Kidney (tissue), 14 donors: Measurements from ENCODE around the gene ISG20L2. TPM values are rescaled to one million over a fixed set of nuclear protein-coding genes. Genes with fewer than 3 reads are reported as not detected.

Experiments
- DNase-seq, 5 donors: peaks; one replicate each; pipeline ENCODE4 v3.0.0-alpha.2; 2013 to 2020
- FAIRE-seq: peaks from 2 replicates; lab custom pipeline; 2012; peaks lifted over from hg19 to GRCh38; lab: Jason Lieb, UNC
- H3K27ac ChIP-seq, 2 donors: one replicate each; pipeline ENCODE4 v1.7.0; 2013; ENCODE audit warnings: low read depth in 2 of 2, low read length in 2 of 2, inconsistent platforms in 1 of 2
- H3K27me3 ChIP-seq: one replicate; pipeline ENCODE4 v1.7.1; 2013; ENCODE audit warnings: low read length, inconsistent platforms; ENCODE audit not compliant: control insufficient read depth, insufficient read depth
- H3K36me3 ChIP-seq, 3 donors: one replicate each; pipeline versions ENCODE4 v1.7.0 to v1.7.1; 2013; ENCODE audit warnings: low read length in 3 of 3, control low read depth in 1 of 3, inconsistent platforms in 1 of 3; ENCODE audit not compliant: insufficient read depth in 3 of 3, control insufficient read depth in 2 of 3
- H3K4me1 ChIP-seq, 3 donors: one replicate each; pipeline versions ENCODE4 v1.7.0 to v1.7.1; 2013; ENCODE audit warnings: low read length in 3 of 3, inconsistent platforms in 1 of 3, low read depth in 1 of 3; ENCODE audit not compliant: control insufficient read depth in 2 of 3, insufficient read depth in 2 of 3
- H3K4me3 ChIP-seq, 3 donors: one replicate each; pipeline versions ENCODE4 v1.7.0 to v1.8.1; 2013; ENCODE audit warnings: low read length in 3 of 3, control low read depth in 1 of 3, inconsistent platforms in 1 of 3
- H3K9ac ChIP-seq, 3 donors: one replicate each; pipeline versions ENCODE4 v1.7.0 to v1.7.1; 2013; ENCODE audit warnings: low read length in 3 of 3, control low read depth in 1 of 3, inconsistent platforms in 1 of 3
- H3K9me3 ChIP-seq, 3 donors: one replicate each; pipeline versions ENCODE4 v1.7.0 to v1.7.1; 2013; ENCODE audit warnings: low read length in 3 of 3, control low read depth in 1 of 3, inconsistent platforms in 1 of 3; ENCODE audit not compliant: control insufficient read depth in 2 of 3, insufficient read depth in 1 of 3
- CTCF ChIP-seq: IDR thresholded peaks from 3 replicates; pipeline ENCODE4 v1.5.1; 2012; ENCODE audit warnings: mild to moderate bottlenecking, moderate library complexity, borderline replicate concordance; ENCODE audit not compliant: insufficient read depth; ENCODE audit errors: extremely low read depth
- intact Hi-C: fragments of 100-400 bp; cut with DNase I; formaldehyde crosslinking; loops from one replicate; pipeline ENCODE4 v1.11.1; 2022
- polyA plus RNA-seq: library from polyadenylated mRNA; stranded (reverse); fragments of 350-450 nt; fragmentation: Illumina TruSeq; extraction: RNeasy Lipid Tissue Mini Kit (QIAGEN cat#74804); gene quantifications from one replicate; pipeline ENCODE4 v1.2.3, GENCODE V29; 2014; ENCODE audit warnings: low read depth, low replicate concordance; ENCODE audit not compliant: insufficient read depth
- total RNA-seq: library from RNA; stranded (reverse); fragmentation: NEBNext Ultra II Directional; extraction: Animal tissue kit (Norgen Biotek cat#: 25700); gene quantifications from one replicate; pipeline ENCODE4 v1.2.1, GENCODE V29; 2021
- donor health status: control.
- donor health status: control.
- donor health status: control.
- donor health status: control.
- donor health status: control.
- donor health status: DM: yes; HTN: yes; CAD: no.
- donor health status: Normal renal cell carcinoma (clear cell type).

ISG20L2 gene
- total and polyA plus RNA-seq, 2 donors from 2014 or later = 13.3 to 23.3 TPM

GRCh38 chr1:156696755-156697154 lies 31.8 kb downstream of the ISG20L2 start:
- peak in 1 of 5 donors; percentile 48 for DNase-seq
- Histone ChIP-seq H3K9me3 (no peaks in the 10 kb centered on the region), H3K9ac (no peak overlapping the region), H3K27ac (no peak overlapping the region), H3K4me3 (no peak overlapping the region), H3K4me1 (peaks cover 0 to 8% (median 6%) of the 10 kb centered on the region in 3 donors), H3K36me3 (no peaks in the 10 kb centered on the region), H3K27me3 (no peaks in the 10 kb centered on the region)
- intact Hi-C loops = no loop called here
- TF ChIP-seq CTCF = no peak
- no peak for FAIRE-seq

- FAIRE-seq (no peak), DNase-seq (no peak)
- H3K27me3 ChIP-seq = no peaks in the 10 kb centered on the region
- no peak for TF ChIP-seq CTCF
- H3K9ac ChIP-seq = no peak overlapping the region
- intact Hi-C loops = no loop called here
- H3K36me3 ChIP-seq = no peaks in the 10 kb centered on the region
- no peaks in the 10 kb centered on the region for H3K9me3 ChIP-seq
- no peak overlapping the region for H3K27ac ChIP-seq
- H3K4me3 ChIP-seq = no peak overlapping the region
- peaks cover 0 to 12% (median 6%) of the 10 kb centered on the region in 3 donors for H3K4me1 ChIP-seq
Measured at GRCh38 chr1:156694690-156694962, 33.9 kb downstream of the ISG20L2 start.

- TF ChIP-seq CTCF = no peak
- no peak overlapping the region for H3K9ac ChIP-seq
- H3K4me3 ChIP-seq = no peak overlapping the region
- no peaks in the 10 kb centered on the region for H3K9me3 ChIP-seq
- FAIRE-seq (no peak), DNase-seq (peak in 4 of 5 donors; percentile 77 to 90 (median 88))
- intact Hi-C loops = no loop called here
- H3K4me1 ChIP-seq = peaks cover 0 to 12% (median 6%) of the 10 kb centered on the region in 3 donors
- no peaks in the 10 kb centered on the region for H3K36me3 ChIP-seq
- no peaks in the 10 kb centered on the region for H3K27me3 ChIP-seq
- H3K27ac ChIP-seq = no peak overlapping the region
Measured at GRCh38 chr1:156693848-156694689, 34.5 kb downstream of the ISG20L2 start.
